Vagina (tissue), 2 donors: ENCODE results near the gene HDHD3. TPM values are rescaled to one million over a fixed set of nuclear protein-coding genes. Genes with fewer than 3 reads are reported as not detected.

Experiments
- DNase-seq, 2 donors: peaks; one replicate each; pipeline ENCODE4 v3.0.0-alpha.2; 2017; ENCODE audit errors: extremely low spot score in 2 of 2
- H3K27ac ChIP-seq: fragments of 200-600 bp; sonication (generic); one replicate; pipeline ENCODE4 v1.5.1; 2019
- H3K27me3 ChIP-seq: fragments of 200-600 bp; sonication (generic); one replicate; pipeline ENCODE4 v1.5.1; 2019
- H3K36me3 ChIP-seq, 2 donors: fragments of 200-600 bp; sonication (generic); one replicate each; pipeline ENCODE4 v1.5.1; 2017 to 2019
- H3K4me1 ChIP-seq: fragments of 200-600 bp; sonication (generic); one replicate; pipeline ENCODE4 v1.5.1; 2019
- H3K4me3 ChIP-seq, 2 donors: fragments of 200-600 bp; sonication (generic); 1 replicate in 1 of 2; 2 replicates in 1 of 2; pipeline ENCODE4 v1.5.1; 2016 to 2019
- H3K9me3 ChIP-seq: fragments of 200-600 bp; sonication (generic); one replicate; pipeline ENCODE4 v1.5.1; 2019
- CTCF ChIP-seq, 3 experiments: fragments of 450-650 bp in 2 of 3; fragments of 200-600 bp in 1 of 3; sonication (generic) in 1 of 3; IDR thresholded peaks; one replicate each; pipeline ENCODE4 v1.5.1; 2017 to 2019; ENCODE audit warnings: antibody characterized with exemption in 3 of 3, mild to moderate bottlenecking in 2 of 3, moderate library complexity in 2 of 3
- POLR2A ChIP-seq, 2 donors: fragments of 450-650 bp; IDR thresholded peaks; one replicate each; pipeline ENCODE4 v1.6.1; 2017; ENCODE audit warnings: antibody characterized with exemption in 2 of 2, mild to moderate bottlenecking in 2 of 2, moderate library complexity in 2 of 2
- POLR2AphosphoS5 ChIP-seq, 2 donors: sonication (generic); formaldehyde crosslinking; IDR thresholded peaks; one replicate each; pipeline ENCODE4 v1.9.0; 2017; ENCODE audit warnings: antibody characterized with exemption in 2 of 2, mild to moderate bottlenecking in 2 of 2, low read depth in 1 of 2; ENCODE audit not compliant: insufficient read depth in 1 of 2
- intact Hi-C: fragments of 100-400 bp; cut with DNase I; formaldehyde crosslinking; loops from one replicate; pipeline ENCODE4 v1.15.1; 2023
- total RNA-seq: library from RNA; depleted of rRNA; stranded (reverse); fragments of >200 nt; gene quantifications from one replicate; pipeline ENCODE4 v1.2.3, GENCODE V29; 2016

Gene HDHD3
- total RNA-seq, 1 donor from 2014 or later: 31.7 TPM

GRCh38 chr9:113350107-113350661 is 26.6 kb downstream of the HDHD3 start:
- Histone ChIP-seq H3K36me3 (no peaks in the 10 kb centered on the region), H3K27me3 (peaks cover 5% of the 10 kb centered on the region), H3K4me3 (peak overlapping the region; percentile 41 to 59), H3K4me1 (peaks cover 9% of the 10 kb centered on the region), H3K27ac (no peak overlapping the region), H3K9me3 (no peaks in the 10 kb centered on the region)
- intact Hi-C loops: no loop called here
- no peak for DNase-seq
- TF ChIP-seq POLR2AphosphoS5 (IDR thresholded peaks at IDR 0.05; ENCODE audit: insufficient read depth in 1 of 2, low read depth in 1 of 2) (no peak), CTCF (IDR thresholded peaks at IDR 0.05) (no peak)

DNA sequence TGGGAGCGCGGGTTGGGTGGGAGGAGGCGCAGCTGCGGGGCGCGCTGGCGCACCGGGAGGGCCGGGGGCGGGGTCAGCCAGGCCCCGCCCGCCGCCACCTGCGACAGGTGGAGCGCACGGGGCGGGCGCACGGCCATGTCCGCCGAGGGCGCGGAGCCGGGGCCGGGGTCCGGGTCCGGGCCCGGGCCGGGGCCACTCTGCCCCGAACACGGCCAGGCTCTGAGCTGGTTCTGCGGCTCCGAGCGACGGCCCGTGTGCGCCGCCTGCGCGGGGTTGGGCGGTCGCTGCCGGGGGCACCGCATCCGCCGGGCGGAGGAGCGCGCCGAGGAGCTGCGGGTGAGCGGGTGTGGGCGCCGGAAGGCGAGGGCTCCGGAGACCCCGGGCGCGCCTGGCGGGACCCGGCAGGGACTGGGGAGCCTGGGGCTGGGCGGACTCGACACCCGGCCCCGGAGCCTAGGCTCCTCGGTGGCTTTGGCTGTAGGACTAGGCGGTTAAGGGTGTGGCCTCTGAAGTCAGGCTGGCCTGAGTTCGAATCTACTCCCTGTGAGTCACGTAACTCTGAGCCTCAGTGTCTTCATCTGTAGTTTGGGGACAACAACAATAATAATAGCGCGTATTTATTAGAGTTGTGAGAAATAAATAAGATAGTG is 27.2 kb downstream of the HDHD3 start, which contains the start of gene BSPRY:
TSS of gene BSPRY (plus strand) at position 97 of the 650 bp plus-strand sequence. CDS start at position 136, 39 bp downstream.
- Histone ChIP-seq H3K9me3 (no peaks in the 10 kb centered on the region), H3K36me3 (no peaks in the 10 kb centered on the region), H3K27me3 (peaks cover 5% of the 10 kb centered on the region), H3K4me3 (peak within 1 kb of the TSS; percentile 41 to 59), H3K27ac (no peak within 1 kb of the TSS), H3K4me1 (peaks cover 9% of the 10 kb centered on the region)
- TF ChIP-seq CTCF (IDR thresholded peaks at IDR 0.05) (no peak), POLR2A (IDR thresholded peaks at IDR 0.05) (no peak), POLR2AphosphoS5 (IDR thresholded peaks at IDR 0.05; ENCODE audit: insufficient read depth in 1 of 2, low read depth in 1 of 2) (no peak)
- intact Hi-C loops: no loop called here
- no peak for DNase-seq

- no peak for DNase-seq
Measured at GRCh38 chr9:113349066-113349444, 27.7 kb downstream of the HDHD3 start.

GRCh38 chr9:113348437-113348836 is 28.3 kb downstream of the HDHD3 start:
- H3K36me3 ChIP-seq: no peaks in the 10 kb centered on the region
- H3K27ac ChIP-seq: no peak overlapping the region
- intact Hi-C loops: no loop called here
- no peaks in the 10 kb centered on the region for H3K9me3 ChIP-seq
- H3K4me1 ChIP-seq: peaks cover 9% of the 10 kb centered on the region
- H3K4me3 ChIP-seq: no peak overlapping the region
- no peak for DNase-seq
- TF ChIP-seq POLR2AphosphoS5 (IDR thresholded peaks at IDR 0.05; ENCODE audit: insufficient read depth in 1 of 2, low read depth in 1 of 2) (no peak), CTCF (IDR thresholded peaks at IDR 0.05) (no peak), POLR2A (IDR thresholded peaks at IDR 0.05) (no peak)
- H3K27me3 ChIP-seq: peaks cover 5% of the 10 kb centered on the region

More at GRCh38 chr9:113349066-113349444, 27.7 kb downstream of the HDHD3 start:
- no peak for TF ChIP-seq CTCF (IDR thresholded peaks at IDR 0.05)
- no peak for TF ChIP-seq POLR2A (IDR thresholded peaks at IDR 0.05)
- no peak for TF ChIP-seq POLR2AphosphoS5 (IDR thresholded peaks at IDR 0.05; ENCODE audit: insufficient read depth in 1 of 2, low read depth in 1 of 2)
- Histone ChIP-seq H3K27me3 (peaks cover 5% of the 10 kb centered on the region), H3K27ac (no peak overlapping the region), H3K4me3 (peak overlapping the region in 1 of 2 donors; percentile 59), H3K4me1 (peaks cover 9% of the 10 kb centered on the region), H3K36me3 (no peaks in the 10 kb centered on the region), H3K9me3 (no peaks in the 10 kb centered on the region)
- intact Hi-C loops: no loop called here

DNA sequence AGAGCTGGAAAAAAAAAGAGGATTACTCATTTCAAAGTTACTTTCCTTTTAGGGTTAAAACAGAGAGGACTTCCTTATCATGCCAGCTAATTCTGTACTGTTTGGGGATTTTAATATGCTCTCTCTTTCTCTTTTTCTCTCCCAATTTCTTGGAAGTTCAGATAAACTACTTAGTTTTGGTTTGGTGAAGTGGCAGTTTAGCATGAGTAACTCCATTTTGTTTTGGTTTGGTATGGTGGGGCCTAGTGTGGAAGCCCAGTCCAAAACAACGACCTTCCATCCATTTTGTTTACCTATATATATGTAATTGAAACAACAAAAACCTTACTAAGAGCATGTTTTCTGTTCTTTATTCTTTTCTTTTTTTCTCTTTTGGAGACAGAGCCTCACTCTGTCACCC is 31.1 kb downstream of the HDHD3 start:
- H3K27ac ChIP-seq: no peak overlapping the region
- H3K27me3 ChIP-seq: no peaks in the 10 kb centered on the region
- DNase-seq: no peak
- intact Hi-C loops: no loop called here
- no peaks in the 10 kb centered on the region for H3K9me3 ChIP-seq
- TF ChIP-seq CTCF (IDR thresholded peaks at IDR 0.05) (no peak), POLR2A (IDR thresholded peaks at IDR 0.05) (no peak), POLR2AphosphoS5 (IDR thresholded peaks at IDR 0.05; ENCODE audit: insufficient read depth in 1 of 2, low read depth in 1 of 2) (no peak)
- no peaks in the 10 kb centered on the region for H3K36me3 ChIP-seq
- H3K4me1 ChIP-seq: peaks cover 16% of the 10 kb centered on the region
- H3K4me3 ChIP-seq: no peak overlapping the region
